Measurements from ENCODE around the gene IFNGR1.

The IFNGR1 gene

DNA sequence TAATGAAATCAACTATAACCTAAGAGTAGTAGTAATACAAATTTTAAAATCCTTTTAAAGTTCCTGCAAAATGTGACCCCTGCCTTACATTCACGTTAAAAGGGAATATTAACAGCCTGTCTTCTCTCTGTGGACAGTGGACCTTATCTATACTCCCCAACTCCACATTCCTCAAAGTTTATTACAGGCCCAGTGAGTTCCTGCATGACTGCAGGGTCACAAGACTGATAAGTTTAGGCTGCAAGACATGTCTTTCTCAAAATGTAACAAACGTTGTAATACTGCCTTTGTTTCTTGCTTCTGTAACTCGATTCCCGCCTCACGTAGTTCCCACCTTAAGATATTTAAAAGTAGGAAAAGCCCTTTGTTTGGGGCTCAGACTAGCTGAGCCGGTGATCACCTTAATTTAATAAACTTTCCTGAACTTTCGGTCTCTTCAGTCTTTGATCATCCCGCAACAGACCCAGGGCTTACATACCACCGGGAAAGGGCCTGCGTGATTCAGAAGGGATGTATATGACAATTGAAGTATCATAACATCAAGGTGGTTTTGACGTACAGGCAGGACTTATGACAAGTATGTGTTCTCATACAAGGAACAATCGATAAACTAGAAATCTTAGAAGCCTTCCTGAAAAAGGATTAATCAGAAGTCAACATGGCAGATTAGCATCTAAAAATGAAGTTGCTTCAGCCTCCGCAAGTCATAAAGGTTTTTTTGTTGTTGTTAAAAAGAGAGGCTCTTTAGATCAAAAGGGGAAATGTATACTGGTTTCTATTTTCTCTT, 48.7 kb downstream of the IFNGR1 start:
- H3K4me3 ChIP-seq (ENCODE audit: low read depth, low read length): no peak overlapping the region
- TF ChIP-seq, protein P1, sequence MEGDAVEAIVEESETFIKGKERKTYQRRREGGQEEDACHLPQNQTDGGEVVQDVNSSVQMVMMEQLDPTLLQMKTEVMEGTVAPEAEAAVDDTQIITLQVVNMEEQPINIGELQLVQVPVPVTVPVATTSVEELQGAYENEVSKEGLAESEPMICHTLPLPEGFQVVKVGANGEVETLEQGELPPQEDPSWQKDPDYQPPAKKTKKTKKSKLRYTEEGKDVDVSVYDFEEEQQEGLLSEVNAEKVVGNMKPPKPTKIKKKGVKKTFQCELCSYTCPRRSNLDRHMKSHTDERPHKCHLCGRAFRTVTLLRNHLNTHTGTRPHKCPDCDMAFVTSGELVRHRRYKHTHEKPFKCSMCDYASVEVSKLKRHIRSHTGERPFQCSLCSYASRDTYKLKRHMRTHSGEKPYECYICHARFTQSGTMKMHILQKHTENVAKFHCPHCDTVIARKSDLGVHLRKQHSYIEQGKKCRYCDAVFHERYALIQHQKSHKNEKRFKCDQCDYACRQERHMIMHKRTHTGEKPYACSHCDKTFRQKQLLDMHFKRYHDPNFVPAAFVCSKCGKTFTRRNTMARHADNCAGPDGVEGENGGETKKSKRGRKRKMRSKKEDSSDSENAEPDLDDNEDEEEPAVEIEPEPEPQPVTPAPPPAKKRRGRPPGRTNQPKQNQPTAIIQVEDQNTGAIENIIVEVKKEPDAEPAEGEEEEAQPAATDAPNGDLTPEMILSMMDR (IDR thresholded peaks at IDR 0.05; ENCODE audit: low read depth, low read length): no peak

DNA sequence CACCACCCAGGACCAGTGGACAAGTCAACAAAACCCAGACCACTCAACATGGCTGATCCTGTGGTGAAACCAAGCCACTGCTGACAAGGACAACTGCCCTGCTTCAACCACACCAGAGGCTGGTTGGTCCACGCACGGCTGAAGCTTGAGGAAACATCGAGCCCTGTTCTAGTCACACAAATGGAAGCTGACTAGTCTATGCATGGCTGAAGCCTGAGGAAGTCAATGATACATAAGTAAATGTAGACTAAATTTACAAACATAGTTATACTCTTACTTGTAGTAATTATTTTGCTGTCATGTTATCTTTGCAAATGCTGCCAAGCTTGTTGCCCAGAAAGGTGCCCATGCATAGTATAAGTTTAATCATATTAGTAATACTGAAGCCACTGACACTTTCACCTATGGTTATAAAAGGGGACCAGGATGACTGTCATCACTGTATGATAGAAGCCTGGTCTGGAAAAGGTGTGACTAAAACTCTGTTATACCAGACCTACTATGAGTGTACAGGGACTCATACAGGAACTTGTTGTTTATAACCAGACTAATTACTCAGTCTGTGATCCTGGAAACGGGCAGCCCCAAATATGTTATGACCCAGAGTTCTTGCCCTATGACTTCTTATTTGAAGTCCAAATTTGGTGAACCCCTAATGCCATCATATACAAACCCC, 51.3 kb downstream of the IFNGR1 start:
- TF ChIP-seq, protein P1 (IDR thresholded peaks at IDR 0.05; ENCODE audit: low read depth, low read length): no peak

DNA sequence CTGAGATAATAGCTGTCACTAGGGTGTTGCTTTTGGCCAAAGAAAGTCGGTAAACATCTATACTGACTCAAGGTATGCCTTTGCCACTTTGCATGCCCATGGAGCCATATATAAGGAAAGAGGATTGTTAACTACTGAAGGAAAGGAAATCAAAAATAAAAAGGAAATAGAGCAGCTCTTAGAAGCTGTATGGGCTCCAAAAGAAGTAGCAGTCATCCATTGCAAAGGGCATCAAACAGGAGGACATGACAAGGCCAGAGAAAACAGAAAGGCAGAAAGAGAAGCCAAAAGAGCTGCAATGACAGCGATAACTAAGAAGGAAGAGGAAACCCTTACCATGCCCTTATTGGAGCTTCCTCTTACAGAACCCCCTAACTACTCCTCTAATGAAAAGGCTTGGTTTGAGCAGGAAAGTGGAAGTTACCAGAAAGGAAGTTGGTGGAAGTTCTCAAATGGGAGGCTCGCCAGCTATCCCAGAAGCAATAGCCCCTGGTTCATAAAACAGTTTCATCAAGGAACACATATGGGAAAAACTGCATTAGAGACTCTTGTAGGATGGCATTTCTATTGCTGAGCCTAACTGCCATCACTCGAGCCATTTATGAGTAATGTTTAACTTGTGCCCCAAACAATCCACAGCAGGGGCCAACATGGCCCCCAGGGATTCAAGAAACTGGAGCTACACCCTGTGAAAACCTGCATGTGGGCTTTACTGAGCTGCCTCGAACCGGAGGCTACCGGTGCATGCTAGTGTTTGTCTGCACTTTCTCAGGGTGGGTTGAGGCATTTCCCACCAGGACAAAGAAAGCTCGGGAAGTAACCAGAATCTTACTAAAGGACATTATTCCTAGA, 52.7 kb downstream of the IFNGR1 start:
- no peak overlapping the region for H3K4me3 ChIP-seq (ENCODE audit: low read depth, low read length)
- TF ChIP-seq, protein P1 (IDR thresholded peaks at IDR 0.05; ENCODE audit: low read depth, low read length): no peak

More for the DNA sequence above, 51.3 kb downstream of the IFNGR1 start:
- H3K4me3 ChIP-seq (ENCODE audit: low read depth, low read length): no peak overlapping the region

DNA sequence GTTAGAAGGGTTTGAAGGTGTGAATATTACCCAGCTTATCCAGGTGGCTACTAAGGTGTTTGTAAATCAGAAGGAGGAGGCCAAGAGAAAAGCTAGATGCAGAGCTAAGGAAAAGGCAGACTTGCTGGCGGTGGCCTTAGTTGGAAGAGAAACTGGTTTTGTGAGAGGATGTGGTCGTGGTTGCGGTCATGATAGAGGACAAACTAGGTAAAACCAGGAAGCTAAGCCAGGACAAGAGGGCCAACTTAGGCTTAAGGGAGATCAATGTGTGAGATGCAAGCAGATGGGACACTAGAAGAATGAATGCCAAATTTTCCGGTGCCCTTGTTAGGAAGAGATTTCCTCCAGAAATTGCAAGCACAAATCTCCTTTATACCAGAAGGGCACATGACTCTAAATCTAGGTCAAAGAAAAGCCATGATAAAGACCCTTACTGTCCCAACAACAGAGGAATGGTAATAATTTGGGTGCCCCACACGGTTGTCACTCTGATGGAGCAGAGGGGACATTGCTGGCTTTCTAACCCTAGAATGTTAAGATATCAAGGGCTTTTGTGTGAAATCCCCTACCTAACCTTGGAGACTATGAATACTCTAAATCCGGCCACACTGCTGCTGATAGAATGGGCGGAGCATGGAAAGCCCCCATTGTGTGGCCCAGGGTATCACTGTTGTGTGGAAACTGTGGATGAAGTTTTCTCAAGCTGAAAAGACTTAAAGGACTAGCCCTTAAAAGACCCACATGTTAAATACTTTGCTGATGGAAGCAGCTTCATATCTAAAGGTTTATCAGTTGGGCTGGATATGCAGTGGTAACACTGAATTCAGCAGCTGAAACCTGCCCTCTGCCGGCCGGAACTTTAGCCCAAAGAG, 53.6 kb downstream of the IFNGR1 start:
- no peak overlapping the region for H3K4me3 ChIP-seq (ENCODE audit: low read depth, low read length)
- TF ChIP-seq, protein P1 (IDR thresholded peaks at IDR 0.05; ENCODE audit: low read depth, low read length): 0 out of 2 replicates have a peak, but pooled peaks have one; percentile 18

DNA sequence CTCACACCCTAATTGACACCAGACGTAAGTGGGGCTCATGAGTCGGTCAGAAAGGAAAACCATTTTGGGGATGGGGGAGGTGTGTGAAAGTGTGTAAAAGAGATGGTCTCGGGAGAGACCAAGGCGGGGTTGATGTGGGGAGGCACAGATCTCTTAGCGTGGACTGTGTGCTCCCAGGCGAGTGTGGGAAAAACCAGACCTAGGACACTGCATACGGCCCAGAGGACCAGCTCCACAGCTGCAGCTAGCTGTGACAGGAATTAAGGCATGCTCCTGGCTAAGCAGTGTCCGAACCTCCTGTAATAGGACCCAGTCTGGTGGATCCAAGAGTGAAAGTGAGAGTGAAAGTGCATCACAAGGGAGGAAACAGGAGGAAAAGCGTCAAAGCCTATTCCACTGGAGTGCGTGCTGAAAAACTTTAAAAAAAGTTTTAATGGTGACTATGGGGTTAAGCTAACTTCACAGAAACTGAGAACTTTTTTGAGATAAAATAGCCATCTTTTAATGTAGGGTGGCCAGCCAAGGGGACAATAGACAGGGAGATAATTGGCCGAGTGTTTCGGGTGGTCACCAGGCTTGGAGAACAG, 55.4 kb downstream of the IFNGR1 start:
- no peak overlapping the region for H3K4me3 ChIP-seq (ENCODE audit: low read depth, low read length)

More for the DNA sequence above, 55.4 kb downstream of the IFNGR1 start:
- TF ChIP-seq, protein P1 (IDR thresholded peaks at IDR 0.05; ENCODE audit: low read depth, low read length): no peak
